Suppressor macrophage treated with lipopolysaccharide for 1 hour (primary cell): ENCODE measurements around the gene PNPLA2.

Source experiments
- DNase-seq, 3 donors: peaks; one replicate each; pipeline ENCODE4 v3.0.0-alpha.2; 2020 to 2022

The PNPLA2 gene

GRCh38 chr11:799641-800316, 18.9 kb upstream of the PNPLA2 start:
- no peak for DNase-seq

- no peak for DNase-seq
Measured at GRCh38 chr11:800473-800872, 18.2 kb upstream of the PNPLA2 start.

GRCh38 chr11:801097-801780, 17.5 kb upstream of the PNPLA2 start:
- DNase-seq, result no peak

DNA sequence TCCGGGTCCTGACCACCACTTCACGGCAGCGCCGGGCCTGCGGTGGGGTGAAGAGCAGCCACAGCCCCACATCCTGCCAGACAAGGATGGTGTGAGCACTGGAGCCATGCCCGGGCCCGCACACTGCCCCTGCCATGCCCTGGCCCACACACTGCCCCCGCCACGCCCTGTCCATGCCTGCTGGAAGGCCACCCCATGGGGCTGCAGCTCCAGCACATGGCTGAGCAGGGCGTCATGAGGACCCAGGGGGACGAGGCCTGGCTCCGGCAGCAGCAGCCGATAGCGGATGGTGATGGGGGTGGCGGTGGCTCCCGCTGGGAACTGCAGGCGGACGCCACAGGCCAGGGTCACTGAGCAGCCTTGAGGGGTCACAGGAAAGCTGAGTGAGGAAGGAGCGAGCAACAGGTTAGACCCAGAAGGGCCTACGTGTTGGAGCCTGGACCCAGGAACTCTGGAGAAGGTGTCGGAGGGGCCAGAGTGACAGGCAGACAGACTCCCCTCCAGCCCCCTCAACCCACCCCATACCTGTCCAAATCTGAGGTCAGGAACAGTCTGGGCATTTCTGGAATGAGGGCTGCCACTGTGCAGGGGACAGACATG, 16.6 kb upstream of the PNPLA2 start:
- DNase-seq, result no peak

DNA sequence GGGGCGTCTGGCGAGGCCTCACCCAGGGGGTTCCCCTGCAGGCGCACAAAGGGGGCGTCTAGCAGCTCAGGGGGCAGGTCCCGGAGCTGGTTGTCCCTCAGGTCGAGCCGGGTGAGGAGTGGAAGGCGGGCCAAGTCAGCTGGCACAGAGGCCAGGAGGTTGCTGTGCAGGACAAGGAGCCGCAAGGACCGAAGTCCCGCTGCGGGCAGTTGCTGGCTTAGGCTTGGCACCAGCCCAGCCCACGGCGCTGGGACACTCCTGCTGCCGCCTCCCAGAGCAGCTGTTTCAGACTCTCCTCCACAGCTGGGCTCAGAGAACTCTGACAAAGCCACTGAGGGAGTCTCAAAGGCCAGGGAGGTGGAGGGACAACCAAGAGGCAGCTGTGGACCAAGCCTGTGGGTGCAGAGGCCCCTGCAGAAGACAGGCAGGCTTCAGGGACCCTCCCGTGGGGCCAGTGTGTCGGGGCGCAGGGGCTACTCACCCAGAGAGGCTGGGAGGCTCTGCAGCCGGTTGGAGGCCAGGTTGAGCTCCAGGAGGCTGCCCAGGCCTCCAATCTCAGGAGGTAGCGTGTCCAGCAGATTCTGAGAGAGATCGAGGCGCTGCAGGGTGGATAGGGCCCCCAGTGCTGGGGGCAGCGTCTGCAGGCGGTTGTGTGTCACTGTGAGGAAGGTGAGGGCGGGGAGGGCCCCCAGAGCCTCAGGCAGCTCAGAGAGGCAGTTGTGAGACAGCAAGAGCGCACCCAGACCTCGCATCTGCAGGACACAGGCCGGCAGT, 15.8 kb upstream of the PNPLA2 start:
- DNase-seq, result no peak

DNA sequence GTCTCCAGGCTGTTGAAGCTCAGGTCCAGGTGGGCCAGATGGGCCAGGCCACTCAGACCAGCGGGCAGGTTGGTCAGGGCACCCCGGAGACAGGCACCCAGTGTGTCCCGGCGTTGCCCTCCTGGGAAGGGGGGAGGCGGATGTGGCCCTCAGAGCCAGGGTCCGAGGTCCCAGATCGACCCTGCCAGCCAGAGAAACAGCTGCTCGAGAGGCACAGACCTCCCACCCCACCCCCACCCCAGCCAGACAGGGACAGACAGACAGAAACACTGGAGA, 15.3 kb upstream of the PNPLA2 start:
- DNase-seq, result no peak

- peak in 1 of 3 donors; percentile 26 for DNase-seq
Measured at GRCh38 chr11:803770-804598, 14.7 kb upstream of the PNPLA2 start.

DNA sequence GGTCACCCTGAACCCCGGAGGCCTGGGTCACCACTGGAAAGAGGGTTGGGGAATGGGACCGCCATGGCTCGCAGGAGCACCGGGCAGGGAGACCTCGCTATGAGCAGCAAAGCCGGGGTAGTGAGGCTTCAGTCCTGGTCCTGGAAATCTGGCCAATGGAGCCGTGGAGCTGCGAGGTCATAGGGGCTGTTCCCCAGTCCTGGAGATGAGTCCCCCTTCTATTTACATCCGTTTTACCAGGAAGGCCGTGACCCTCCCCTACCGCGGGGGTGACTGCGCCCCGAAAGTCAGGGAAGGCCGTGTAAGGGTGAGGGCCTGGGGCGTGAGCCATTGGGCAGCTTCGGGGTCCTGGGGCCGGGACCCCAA, 14.1 kb upstream of the PNPLA2 start:
- no peak for DNase-seq

- no peak for DNase-seq
Measured at GRCh38 chr11:808427-809286, 10.1 kb upstream of the PNPLA2 start.

GRCh38 chr11:809287-810039, 9.3 kb upstream of the PNPLA2 start, which contains the start of gene RPLP2:
Gene RPLP2, plus strand, starts transcription at chr11:809967. Its CDS starts 268 bp downstream, at chr11:810235.
- DNase-seq, result peak; percentile 99

DNA sequence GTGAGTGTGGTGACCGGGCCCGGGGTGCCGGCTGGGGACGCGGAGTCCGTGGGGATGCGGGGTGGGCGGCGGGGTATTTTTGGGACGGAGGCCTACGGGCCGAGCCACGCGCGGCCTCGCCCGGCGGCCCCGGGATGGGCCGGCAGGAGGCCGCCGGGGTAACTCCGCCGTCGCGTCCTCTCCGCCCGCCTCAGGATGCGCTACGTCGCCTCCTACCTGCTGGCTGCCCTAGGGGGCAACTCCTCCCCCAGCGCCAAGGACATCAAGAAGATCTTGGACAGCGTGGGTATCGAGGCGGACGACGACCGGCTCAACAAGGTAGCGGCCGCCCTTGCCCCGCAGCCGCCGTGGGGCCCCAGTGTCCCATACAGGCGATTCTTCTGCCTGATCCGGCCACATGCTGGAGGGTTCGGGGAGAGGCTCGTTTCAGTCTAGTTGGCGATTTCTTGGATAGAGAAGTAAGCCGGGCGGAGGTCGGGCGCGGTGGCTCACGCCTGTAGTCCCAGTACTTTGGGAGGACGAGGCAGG, 8.6 kb upstream of the PNPLA2 start:
- DNase-seq, result no peak

DNA sequence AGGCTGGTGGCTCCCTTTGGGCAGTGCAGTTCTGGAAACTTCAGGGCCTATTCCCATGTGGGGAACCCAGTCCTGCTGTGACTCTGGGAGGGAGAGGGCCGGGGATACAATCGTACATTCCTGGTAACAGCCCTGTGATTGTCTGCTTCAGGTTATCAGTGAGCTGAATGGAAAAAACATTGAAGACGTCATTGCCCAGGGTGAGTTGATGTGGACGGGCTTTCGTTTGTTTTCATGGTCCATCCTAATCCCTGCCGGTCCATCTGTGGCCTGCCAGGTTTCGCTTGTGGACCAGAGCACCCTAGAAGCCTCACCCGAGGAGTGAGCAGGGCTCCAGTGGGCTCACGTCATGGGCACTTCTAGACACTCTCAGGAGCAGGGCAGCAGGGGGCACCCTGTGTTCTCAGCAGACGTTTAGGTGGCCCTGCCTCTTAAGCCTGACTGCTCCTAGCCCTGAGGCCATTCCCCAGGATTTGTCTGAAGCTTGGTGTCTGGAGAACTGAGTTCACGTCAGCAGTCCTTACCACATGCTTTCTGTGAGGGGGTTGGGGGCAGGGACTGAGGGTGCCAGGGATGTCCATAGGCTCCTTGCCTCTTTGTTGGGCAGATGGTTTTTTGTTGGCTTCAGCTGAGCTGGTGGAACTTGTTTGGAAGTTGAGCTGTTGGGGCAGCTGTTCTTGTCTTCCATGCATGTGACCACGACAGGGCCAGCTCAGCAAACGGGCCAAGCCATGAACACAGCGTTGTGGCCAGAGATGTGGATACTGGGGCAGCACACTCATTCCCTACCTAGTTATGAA, 7.1 kb upstream of the PNPLA2 start:
- peak in 2 of 3 donors; percentile 39 to 41 for DNase-seq

DNA sequence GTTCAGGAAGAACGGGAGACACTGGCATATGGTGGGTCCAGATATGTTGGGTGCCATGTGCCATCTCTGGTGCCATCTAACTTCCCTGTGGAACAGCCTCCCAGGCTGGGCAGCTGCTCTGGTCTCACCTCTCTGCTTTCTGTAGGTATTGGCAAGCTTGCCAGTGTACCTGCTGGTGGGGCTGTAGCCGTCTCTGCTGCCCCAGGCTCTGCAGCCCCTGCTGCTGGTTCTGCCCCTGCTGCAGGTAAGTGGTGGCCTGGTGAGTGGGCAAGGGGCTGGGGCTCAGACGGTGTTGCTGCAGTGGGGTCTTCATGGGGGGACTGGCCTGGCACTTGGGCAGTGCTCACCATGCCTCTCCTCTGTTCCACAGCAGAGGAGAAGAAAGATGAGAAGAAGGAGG, 6.3 kb upstream of the PNPLA2 start:
- DNase-seq, result no peak

- DNase-seq, result no peak
Measured at GRCh38 chr11:813072-813455, 5.7 kb upstream of the PNPLA2 start.

GRCh38 chr11:813456-814096, 5.1 kb upstream of the PNPLA2 start:
- DNase-seq, result no peak

DNA sequence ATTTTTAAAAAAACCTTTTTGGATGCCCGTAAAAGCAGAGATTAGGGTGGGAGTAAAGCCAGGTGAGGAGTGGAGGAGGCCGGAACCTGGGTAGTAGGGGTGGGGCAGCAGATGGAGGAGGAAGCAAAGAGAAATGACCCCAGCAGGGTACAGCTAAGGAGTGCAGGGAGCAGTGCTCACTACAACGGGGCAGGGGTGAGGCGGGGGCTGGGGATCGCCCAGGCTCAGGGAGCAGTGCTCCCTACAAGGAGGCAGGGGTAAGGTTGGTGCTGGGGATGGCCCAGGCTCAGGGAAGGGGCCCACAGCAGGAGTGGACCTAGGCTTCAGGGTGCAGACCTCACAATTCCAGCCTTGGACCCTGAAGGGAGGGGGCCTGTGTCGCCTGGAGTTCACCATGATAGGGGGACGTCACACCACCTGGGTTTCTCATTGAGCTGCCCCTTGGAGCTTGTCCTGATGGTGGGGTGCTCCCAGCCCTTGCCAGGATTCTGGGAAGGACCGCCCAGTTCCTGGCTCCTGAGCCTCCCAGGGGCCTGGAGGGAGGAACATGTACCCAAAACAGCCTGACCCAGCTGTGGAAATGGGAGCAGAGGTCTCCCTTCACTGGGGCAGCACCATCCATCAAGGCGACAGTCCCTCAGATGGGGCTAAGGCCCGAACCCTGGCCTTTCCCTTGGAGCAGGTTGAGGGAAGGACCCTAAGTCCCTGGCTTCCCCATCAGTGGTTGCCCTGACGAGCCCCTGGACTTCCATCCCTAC, 2.9 kb upstream of the PNPLA2 start:
- no peak for DNase-seq

DNA sequence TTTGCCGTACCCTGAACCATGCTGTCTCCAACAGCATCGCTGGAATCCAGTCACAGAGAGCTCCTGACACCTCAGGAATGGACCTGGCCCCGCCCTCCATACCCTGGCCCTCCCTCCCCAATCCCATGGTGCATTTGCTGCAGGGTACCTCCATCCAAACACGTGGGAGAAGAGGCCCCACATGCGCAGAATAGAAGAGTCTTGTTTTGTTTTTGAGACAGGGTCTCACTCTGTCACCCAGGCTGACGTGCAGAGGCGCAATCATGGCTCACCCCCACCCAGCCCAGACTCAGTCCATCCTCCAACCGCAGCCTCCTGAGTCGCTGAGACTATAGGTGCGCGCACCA, 2.3 kb upstream of the PNPLA2 start:
- no peak for DNase-seq

DNA sequence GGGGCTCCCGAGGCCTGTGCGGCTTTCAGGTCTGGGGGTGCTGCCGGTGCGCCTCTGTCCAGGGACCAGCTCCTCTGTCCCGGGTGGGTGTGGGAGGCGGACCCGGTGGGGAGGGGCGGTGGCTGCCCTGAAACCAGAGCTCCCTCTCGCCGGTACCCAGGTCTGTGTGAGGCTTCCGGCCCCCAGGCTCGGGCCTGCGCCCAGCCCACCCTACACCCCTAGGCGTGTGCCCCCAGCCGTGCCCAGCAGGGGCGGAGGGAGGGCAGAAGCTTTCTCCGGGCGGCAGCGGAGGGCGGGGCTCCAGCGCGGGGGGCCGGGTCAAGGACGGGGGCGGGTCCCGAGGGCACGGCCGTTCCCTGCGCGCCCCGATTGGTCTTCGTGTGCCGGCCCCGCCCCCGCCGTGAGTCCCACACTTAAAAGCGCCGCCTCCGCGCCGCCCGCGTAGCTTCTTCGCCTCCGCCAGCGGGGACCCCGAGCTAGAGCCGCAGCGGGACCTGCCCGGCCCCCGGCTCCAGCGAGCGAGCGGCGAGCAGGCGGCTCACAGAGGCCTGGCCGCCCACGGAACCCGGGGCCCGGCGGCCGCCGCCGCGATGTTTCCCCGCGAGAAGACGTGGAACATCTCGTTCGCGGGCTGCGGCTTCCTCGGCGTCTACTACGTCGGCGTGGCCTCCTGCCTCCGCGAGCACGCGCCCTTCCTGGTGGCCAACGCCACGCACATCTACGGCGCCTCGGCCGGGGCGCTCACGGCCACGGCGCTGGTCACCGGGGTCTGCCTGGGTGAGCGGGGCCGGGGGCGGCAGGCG, 616 bp downstream of the PNPLA2 start:
- DNase-seq, result peak; percentile 92 to 99 (median 97)
